BJ (cell line): ENCODE data around the gene C1QL4. TPM values are rescaled to one million over a fixed set of nuclear protein-coding genes. Genes with fewer than 3 reads are reported as not detected.
A peak's percentile ranks its signal among the peaks of the same experiment; 100 is the strongest.

ENCODE experiments used
- CTCF ChIA-PET: fragments of 350-600 bp; formaldehyde crosslinking; extraction: SDS; loops from one replicate; lab custom pipeline; 2021; ENCODE audit warnings: antibody characterized with exemption, inconsistent platforms; lab: Yijun Ruan, JAX
- POLR2A ChIA-PET: fragments of 300-600 bp; sonication (Branson Sonifier 250); formaldehyde crosslinking; extraction: SDS; loops from one replicate; lab custom pipeline; 2021; ENCODE audit warnings: antibody characterized with exemption; lab: Charles Lee
- DNase-seq: peaks from one replicate; pipeline ENCODE4 v3.0.0-alpha.2; 2011; ENCODE audit warnings: low read depth
- H3K27me3 ChIP-seq: 2 replicates; pipeline ENCODE4 v1.6.0; 2011; ENCODE audit warnings: low read length; ENCODE audit not compliant: control insufficient read depth, insufficient read depth
- H3K36me3 ChIP-seq: 2 replicates; pipeline ENCODE4 v1.5.1; 2011; ENCODE audit warnings: low read length; ENCODE audit not compliant: control insufficient read depth, insufficient read depth
- H3K4me3 ChIP-seq: 2 replicates; pipeline ENCODE4 v1.5.1; 2011; ENCODE audit warnings: low read depth, mild to moderate bottlenecking, control low read depth, low read length
- CTCF ChIP-seq: IDR thresholded peaks from 2 replicates; pipeline ENCODE4 v1.5.1; 2011; ENCODE audit warnings: low read depth, mild to moderate bottlenecking, control low read depth, inconsistent platforms, low read length, moderate library complexity; ENCODE audit not compliant: insufficient read depth
- polyA plus RNA-seq: library from polyadenylated mRNA; depleted of rRNA; stranded (reverse); fragments of >200 nt; gene quantifications from 2 replicates; pipeline ENCODE4 v1.2.3, GENCODE V29; 2011

C1QL4 gene
- polyA plus RNA-seq, 1 experiment = not detected

- no peak for DNase-seq
- CTCF ChIA-PET = interaction anchor here (0.6 to 5.1 kb wide), 58 partner anchors 9 to 382 kb away, joined by 3 to 315 read pairs (median 4); partner anchors contain the start of genes C1QL4, DNAJC22, KCNH3 and LMBR1L
- POLR2A ChIA-PET = interaction anchor here (0.6 kb wide), 1 partner anchor 446 kb away, joined by 8 read pairs; no protein-coding TSS in a partner anchor
- H3K27me3 ChIP-seq = no peaks in the 10 kb centered on the region
- no peak overlapping the region for H3K4me3 ChIP-seq
- H3K36me3 ChIP-seq = no peaks in the 10 kb centered on the region
- TF ChIP-seq CTCF = peak; percentile 77
These were observed 21.6 kb upstream of the C1QL4 start for GRCh38 chr12:49358483-49359141.

GRCh38 chr12:49357103-49357678 lies 20.2 kb upstream of the C1QL4 start:
- ChIA-PET POLR2A (no interaction called here), CTCF (interaction anchor here (0.7 to 5.1 kb wide), 24 partner anchors 10 to 290 kb away, joined by 3 to 315 read pairs (median 7); partner anchors contain the start of genes DNAJC22, MCRS1, PRPF40B and SPATS2)
- H3K36me3 ChIP-seq = no peaks in the 10 kb centered on the region
- TF ChIP-seq CTCF = peak; percentile 54
- H3K4me3 ChIP-seq = no peak overlapping the region
- DNase-seq = no peak
- no peaks in the 10 kb centered on the region for H3K27me3 ChIP-seq

GRCh38 chr12:49355913-49356312 lies 18.9 kb upstream of the C1QL4 start:
- Histone ChIP-seq H3K27me3 (no peaks in the 10 kb centered on the region), H3K4me3 (no peak overlapping the region), H3K36me3 (no peaks in the 10 kb centered on the region)
- POLR2A ChIA-PET = no interaction called here
- no peak for DNase-seq
- CTCF ChIA-PET = interaction anchor here (0.7 to 5.1 kb wide), 5 partner anchors 8 to 157 kb away, joined by 3 to 315 read pairs (median 40); partner anchors contain the start of gene DNAJC22
- TF ChIP-seq CTCF = no peak

GRCh38 chr12:49352351-49352750 lies 15.4 kb upstream of the C1QL4 start:
- ChIA-PET CTCF (interaction anchor here (0.6 to 2.3 kb wide), 8 partner anchors 9 to 162 kb away, joined by 3 to 16 read pairs (median 4); partner anchors contain the start of gene C1QL4), POLR2A (no interaction called here)
- DNase-seq = no peak
- peaks cover 2% of the 10 kb centered on the region for H3K27me3 ChIP-seq
- no peak overlapping the region for H3K4me3 ChIP-seq
- no peak for TF ChIP-seq CTCF
- H3K36me3 ChIP-seq = no peaks in the 10 kb centered on the region

- DNase-seq = no peak
- CTCF ChIA-PET = interaction anchor here (1.2 to 4.7 kb wide), 7 partner anchors 8 to 165 kb away, joined by 4 to 78 read pairs (median 32); no protein-coding TSS in a partner anchor
- POLR2A ChIA-PET = no interaction called here
These were observed 12.3 kb upstream of the C1QL4 start for GRCh38 chr12:49349266-49349665.

More at GRCh38 chr12:49349266-49349665, 12.3 kb upstream of the C1QL4 start:
- peaks cover 22% of the 10 kb centered on the region for H3K27me3 ChIP-seq
- H3K4me3 ChIP-seq = no peak overlapping the region
- TF ChIP-seq CTCF = no peak
- H3K36me3 ChIP-seq = no peaks in the 10 kb centered on the region
